ENCODE measurements around the gene RAB10. TPM values are rescaled to one million over a fixed set of nuclear protein-coding genes. Genes with fewer than 3 reads are reported as not detected.

The RAB10 gene
- total RNA-seq, 1 donor from 2014 or later = 238 TPM

- H3K4me3 Mint-ChIP-seq = no peak overlapping the region
- Histone ChIP-seq H3F3A (ENCODE audit: low read depth) (no peaks in the 10 kb centered on the region), H3K27ac (no peak overlapping the region), H3K4me1 (no peaks in the 10 kb centered on the region), H3K79me2 (ENCODE audit: low read depth) (no peaks in the 10 kb centered on the region), H3K4me3 (no peak overlapping the region), H3K27me3 (no peaks in the 10 kb centered on the region), H4K20me1 (ENCODE audit: low read depth) (no peaks in the 10 kb centered on the region), H3K36me3 (no peaks in the 10 kb centered on the region), H2AFZ (replicated peaks) (no peak overlapping the region), H3K9me3 (ENCODE audit: low read depth) (no peaks in the 10 kb centered on the region), H3K9ac (no peak overlapping the region), H3K4me2 (no peak overlapping the region)
- TF ChIP-seq EZH2phosphoT487 (IDR thresholded peaks at IDR 0.05) (no peak), CTCF (IDR thresholded peaks at IDR 0.05) (no peak)
- no peaks in the 10 kb centered on the region for H3K4me1 Mint-ChIP-seq
- no peaks in the 10 kb centered on the region for H3K36me3 Mint-ChIP-seq
- H3K27me3 Mint-ChIP-seq (ENCODE audit: insufficient read depth, low read depth) = peaks cover 2% of the 10 kb centered on the region
- H3K9me3 Mint-ChIP-seq = no peaks in the 10 kb centered on the region
- no peak overlapping the region for H3K27ac Mint-ChIP-seq
- no peak for DNase-seq (ENCODE audit: low spot score)
Observed at GRCh38 chr2:25991965-25992364, 41.9 kb upstream of the RAB10 start.

GRCh38 chr2:25992556-25992955 is 41.3 kb upstream of the RAB10 start:
- no peaks in the 10 kb centered on the region for H3K36me3 Mint-ChIP-seq
- Histone ChIP-seq H2AFZ (replicated peaks) (no peak overlapping the region), H3F3A (ENCODE audit: low read depth) (no peaks in the 10 kb centered on the region), H3K9ac (no peak overlapping the region), H3K36me3 (no peaks in the 10 kb centered on the region), H3K4me1 (no peaks in the 10 kb centered on the region), H3K79me2 (ENCODE audit: low read depth) (no peaks in the 10 kb centered on the region), H3K4me2 (no peak overlapping the region), H3K27me3 (no peaks in the 10 kb centered on the region), H3K9me3 (ENCODE audit: low read depth) (no peaks in the 10 kb centered on the region), H4K20me1 (ENCODE audit: low read depth) (no peaks in the 10 kb centered on the region), H3K27ac (no peak overlapping the region), H3K4me3 (no peak overlapping the region)
- no peak overlapping the region for H3K27ac Mint-ChIP-seq
- H3K4me3 Mint-ChIP-seq = no peak overlapping the region
- TF ChIP-seq EZH2 (IDR thresholded peaks at IDR 0.05) (no peak), EZH2phosphoT487 (IDR thresholded peaks at IDR 0.05) (no peak), CTCF (IDR thresholded peaks at IDR 0.05) (no peak)
- DNase-seq (ENCODE audit: low spot score) = no peak
- H3K9me3 Mint-ChIP-seq = no peaks in the 10 kb centered on the region
- no peaks in the 10 kb centered on the region for H3K4me1 Mint-ChIP-seq
- H3K27me3 Mint-ChIP-seq (ENCODE audit: insufficient read depth, low read depth) = peaks cover 2% of the 10 kb centered on the region

GRCh38 chr2:25993049-25993448 is 40.8 kb upstream of the RAB10 start:
- H3K27ac Mint-ChIP-seq = no peak overlapping the region
- no peak overlapping the region for H2AFZ ChIP-seq (replicated peaks)
- H3K4me2 ChIP-seq = no peak overlapping the region
- no peak overlapping the region for H3K27ac ChIP-seq
- no peaks in the 10 kb centered on the region for H3K79me2 ChIP-seq (ENCODE audit: low read depth)
- no peak overlapping the region for H3K9ac ChIP-seq
- no peaks in the 10 kb centered on the region for H3K27me3 ChIP-seq
- peaks cover 3% of the 10 kb centered on the region for H3F3A ChIP-seq (ENCODE audit: low read depth)
- no peaks in the 10 kb centered on the region for H3K4me1 Mint-ChIP-seq
- no peaks in the 10 kb centered on the region for H3K9me3 ChIP-seq (ENCODE audit: low read depth)
- no peak for DNase-seq (ENCODE audit: low spot score)
- H3K36me3 ChIP-seq = no peaks in the 10 kb centered on the region
- peaks cover 2% of the 10 kb centered on the region for H3K27me3 Mint-ChIP-seq (ENCODE audit: insufficient read depth, low read depth)
- H4K20me1 ChIP-seq (ENCODE audit: low read depth) = no peaks in the 10 kb centered on the region
- H3K4me1 ChIP-seq = no peaks in the 10 kb centered on the region
- no peak for TF ChIP-seq CTCF (IDR thresholded peaks at IDR 0.05)
- no peak for TF ChIP-seq EZH2 (IDR thresholded peaks at IDR 0.05)
- no peak for TF ChIP-seq EZH2phosphoT487 (IDR thresholded peaks at IDR 0.05)
- no peak overlapping the region for H3K4me3 ChIP-seq
- H3K9me3 Mint-ChIP-seq = no peaks in the 10 kb centered on the region
- H3K4me3 Mint-ChIP-seq = no peak overlapping the region
- H3K36me3 Mint-ChIP-seq = no peaks in the 10 kb centered on the region

- Histone ChIP-seq H3K9me3 (ENCODE audit: low read depth) (no peaks in the 10 kb centered on the region), H3K27me3 (no peaks in the 10 kb centered on the region), H3K27ac (no peak overlapping the region), H3K79me2 (ENCODE audit: low read depth) (no peaks in the 10 kb centered on the region), H3K4me3 (no peak overlapping the region), H3K36me3 (no peaks in the 10 kb centered on the region), H4K20me1 (ENCODE audit: low read depth) (no peaks in the 10 kb centered on the region), H3K4me1 (no peaks in the 10 kb centered on the region), H2AFZ (replicated peaks) (no peak overlapping the region), H3K9ac (no peak overlapping the region), H3K4me2 (no peak overlapping the region), H3F3A (ENCODE audit: low read depth) (peaks cover 3% of the 10 kb centered on the region)
- no peaks in the 10 kb centered on the region for H3K4me1 Mint-ChIP-seq
- no peak for TF ChIP-seq EZH2 (IDR thresholded peaks at IDR 0.05)
- TF ChIP-seq EZH2phosphoT487 (IDR thresholded peaks at IDR 0.05) = no peak
- no peak for TF ChIP-seq CTCF (IDR thresholded peaks at IDR 0.05)
- no peaks in the 10 kb centered on the region for H3K36me3 Mint-ChIP-seq
- H3K4me3 Mint-ChIP-seq = no peak overlapping the region
- H3K27me3 Mint-ChIP-seq (ENCODE audit: insufficient read depth, low read depth) = peaks cover 2% of the 10 kb centered on the region
- no peak overlapping the region for H3K27ac Mint-ChIP-seq
- no peak for DNase-seq (ENCODE audit: low spot score)
- no peaks in the 10 kb centered on the region for H3K9me3 Mint-ChIP-seq
Observed at GRCh38 chr2:25994509-25994908, 39.4 kb upstream of the RAB10 start.
